ENCODE results near the gene CFAP45.

CFAP45 gene

DNA sequence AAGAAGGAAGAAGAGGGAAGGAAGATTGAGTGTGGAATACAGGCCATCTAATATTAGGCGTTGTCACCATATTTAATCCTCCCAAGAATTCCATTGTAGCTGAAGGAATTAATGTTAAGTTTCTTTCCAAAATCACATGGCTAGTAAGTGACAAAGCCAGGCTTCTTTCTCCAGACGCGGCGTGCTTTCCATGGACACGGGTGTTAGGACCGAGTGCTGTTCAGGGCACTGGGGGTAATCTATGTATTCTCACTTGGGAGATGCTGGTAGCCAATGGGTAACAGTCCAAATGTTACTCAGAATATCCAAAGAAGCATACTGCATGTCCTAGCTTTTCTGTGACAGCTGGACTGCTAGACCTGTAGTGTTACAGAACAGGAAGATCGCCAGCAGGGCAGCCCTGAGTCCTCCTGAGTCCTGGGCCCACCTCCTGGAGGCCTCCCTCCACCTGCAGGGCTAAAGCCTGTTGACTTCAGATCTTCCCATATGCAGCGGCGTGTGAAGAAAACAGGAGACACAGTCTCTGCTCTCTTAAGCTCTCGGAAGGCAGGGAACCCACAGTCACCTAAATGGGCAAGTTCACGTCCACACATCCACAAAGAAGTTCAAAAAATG, 40.1 kb upstream of the CFAP45 start:
- Mint-ChIP-seq H3K27ac (no peak overlapping the region), H3K36me3 (no peaks in the 10 kb centered on the region), H3K27me3 (peaks cover 12% of the 10 kb centered on the region), H3K4me1 (peaks cover 47% of the 10 kb centered on the region), H3K9me3 (no peaks in the 10 kb centered on the region), H3K4me3 (no peak overlapping the region)
- DNase-seq (ENCODE audit: low spot score in 2 of 2) (no peak), ATAC-seq (ENCODE audit: low read depth) (no peak)

DNA sequence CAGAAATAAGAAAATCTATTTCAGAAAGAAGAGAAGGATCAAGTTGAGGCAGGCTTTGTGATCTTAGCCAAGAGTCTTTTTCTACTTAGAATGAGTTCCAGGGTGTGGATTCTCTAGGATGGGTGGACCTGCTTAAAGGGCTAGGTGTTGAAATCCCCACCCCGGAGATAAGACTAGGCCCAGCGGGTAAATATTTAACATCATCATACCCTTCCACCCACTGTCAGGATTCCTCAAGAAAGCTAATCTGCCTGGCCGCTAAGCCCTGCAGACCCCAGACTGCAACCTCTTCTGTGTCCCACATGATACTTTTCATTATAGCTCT, 39.7 kb upstream of the CFAP45 start:
- H3K27me3 Mint-ChIP-seq, result peaks cover 7% of the 10 kb centered on the region
- no peaks in the 10 kb centered on the region for H3K9me3 Mint-ChIP-seq
- no peak for DNase-seq (ENCODE audit: low spot score in 2 of 2)
- no peak for ATAC-seq (ENCODE audit: low read depth)
- no peak overlapping the region for H3K27ac Mint-ChIP-seq
- H3K4me1 Mint-ChIP-seq, result peaks cover 45% of the 10 kb centered on the region
- H3K4me3 Mint-ChIP-seq, result no peak overlapping the region
- H3K36me3 Mint-ChIP-seq, result no peaks in the 10 kb centered on the region

DNA sequence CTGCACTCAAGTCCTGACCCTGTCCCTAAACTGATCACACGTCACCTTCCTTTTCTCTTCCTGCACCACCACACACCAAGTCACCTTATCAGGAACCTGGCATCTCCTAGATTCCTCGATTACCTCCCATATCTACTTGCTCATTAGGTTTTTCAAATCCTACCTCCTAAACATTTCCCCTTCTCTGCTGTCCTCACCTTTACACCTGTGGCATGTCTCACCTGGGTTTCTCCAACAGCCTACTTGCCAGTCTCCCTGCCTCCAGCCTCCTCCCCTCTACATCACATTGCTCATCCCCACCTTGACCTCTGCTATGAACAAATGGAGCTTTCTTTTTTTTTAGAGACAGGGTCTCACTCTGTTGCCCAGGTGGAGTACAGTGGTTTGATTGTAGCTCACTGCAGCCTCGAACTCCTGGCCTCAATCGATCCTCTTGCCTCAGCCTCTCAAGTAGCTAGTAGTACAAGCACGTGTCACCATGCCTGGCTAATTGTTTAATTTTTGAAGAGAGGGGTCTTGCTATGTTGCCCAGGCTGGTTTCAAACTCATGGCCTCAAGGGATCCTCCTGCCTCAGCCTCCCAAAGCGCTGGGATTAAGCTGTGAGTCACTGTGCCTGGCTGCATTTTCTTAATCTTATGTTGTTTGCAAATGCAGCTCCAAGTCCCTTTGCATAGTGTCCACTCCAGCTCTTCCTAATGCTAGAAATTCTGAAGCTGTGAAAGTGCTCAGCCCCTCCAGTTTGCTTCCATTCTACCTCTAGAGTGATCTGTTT, 39.1 kb upstream of the CFAP45 start:
- H3K4me1 Mint-ChIP-seq, result peaks cover 44% of the 10 kb centered on the region
- no peak overlapping the region for H3K4me3 Mint-ChIP-seq
- H3K9me3 Mint-ChIP-seq, result no peaks in the 10 kb centered on the region
- peak overlapping the region; percentile 26 for H3K27ac Mint-ChIP-seq
- ATAC-seq (ENCODE audit: low read depth) (no peak), DNase-seq (ENCODE audit: low spot score in 2 of 2) (no peak)
- H3K27me3 Mint-ChIP-seq, result peaks cover 6% of the 10 kb centered on the region
- H3K36me3 Mint-ChIP-seq, result no peaks in the 10 kb centered on the region

DNA sequence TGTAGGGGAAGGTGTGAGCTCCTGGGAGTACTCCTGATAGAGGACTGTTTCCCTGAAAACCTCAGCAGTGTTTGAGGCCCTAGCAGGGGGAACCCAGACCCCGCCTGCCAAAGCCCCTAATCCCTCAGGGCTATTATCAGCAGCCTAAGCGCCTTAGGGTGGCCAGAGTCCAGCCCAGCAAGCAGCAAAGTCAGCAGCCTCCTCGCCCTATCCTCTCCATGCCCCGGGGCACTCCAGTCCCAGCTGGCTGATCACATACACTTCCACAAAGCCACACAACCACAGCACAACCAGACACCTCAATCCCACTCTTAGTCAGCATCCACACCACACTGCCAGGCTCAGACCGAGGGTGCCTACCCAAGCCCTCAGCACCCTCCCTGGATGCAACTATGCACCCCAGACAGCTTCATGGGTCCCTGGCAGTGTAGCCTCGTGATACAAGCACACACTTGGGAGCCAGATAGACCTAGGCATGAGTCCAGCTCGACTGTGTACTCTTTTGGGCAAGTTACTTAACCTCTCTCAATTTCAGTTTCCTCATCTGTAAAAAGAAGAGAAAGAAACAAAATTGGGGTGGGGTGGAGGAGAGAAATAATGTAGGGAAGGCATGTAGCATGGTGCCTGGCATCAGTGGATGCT, 38.4 kb upstream of the CFAP45 start:
- peaks cover 44% of the 10 kb centered on the region for H3K4me1 Mint-ChIP-seq
- ATAC-seq (ENCODE audit: low read depth) (no peak), DNase-seq (ENCODE audit: low spot score in 2 of 2) (no peak)
- H3K27me3 Mint-ChIP-seq, result peaks cover 3% of the 10 kb centered on the region
- no peak overlapping the region for H3K27ac Mint-ChIP-seq
- no peaks in the 10 kb centered on the region for H3K9me3 Mint-ChIP-seq
- no peak overlapping the region for H3K4me3 Mint-ChIP-seq
- no peaks in the 10 kb centered on the region for H3K36me3 Mint-ChIP-seq

DNA sequence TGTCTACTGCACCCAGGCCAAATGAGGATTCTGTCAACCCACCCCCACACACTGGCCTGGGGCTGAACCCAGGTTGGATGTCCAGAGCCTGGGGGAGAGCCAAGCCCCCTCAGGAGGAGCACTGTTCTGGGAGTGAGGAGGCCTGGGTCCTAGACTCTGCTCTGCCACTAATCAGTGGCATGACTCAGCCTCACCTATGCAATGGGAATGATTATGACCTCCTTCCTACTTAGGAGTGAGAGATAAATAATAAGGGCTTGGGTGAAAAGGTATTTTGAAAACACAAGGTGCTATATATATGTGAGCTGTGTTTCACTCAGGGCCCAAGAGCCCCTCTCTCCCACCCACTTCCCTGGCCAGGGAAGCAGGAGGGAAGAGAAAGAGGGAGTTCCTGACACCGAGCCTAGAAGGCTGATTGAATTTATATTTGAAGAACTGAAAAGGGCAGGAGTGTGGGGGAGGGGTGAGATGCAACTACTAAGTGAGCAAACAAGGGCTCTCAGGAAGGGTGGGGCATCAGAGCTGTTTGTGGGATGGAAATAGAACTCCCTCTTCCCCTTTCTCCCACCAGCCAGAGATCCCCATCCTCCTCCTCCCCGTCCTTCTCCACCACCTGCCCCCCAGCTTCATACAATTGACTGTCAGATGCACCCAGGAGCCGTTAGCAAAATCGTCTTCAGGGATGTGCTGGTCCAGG, 37.2 kb upstream of the CFAP45 start:
- DNase-seq (ENCODE audit: low spot score in 2 of 2) (no peak), ATAC-seq (ENCODE audit: low read depth) (peak; percentile 28)
- Mint-ChIP-seq H3K4me1 (peaks cover 41% of the 10 kb centered on the region), H3K4me3 (peak overlapping the region; percentile 46), H3K27me3 (no peaks in the 10 kb centered on the region), H3K36me3 (no peaks in the 10 kb centered on the region), H3K9me3 (no peaks in the 10 kb centered on the region), H3K27ac (no peak overlapping the region)

DNA sequence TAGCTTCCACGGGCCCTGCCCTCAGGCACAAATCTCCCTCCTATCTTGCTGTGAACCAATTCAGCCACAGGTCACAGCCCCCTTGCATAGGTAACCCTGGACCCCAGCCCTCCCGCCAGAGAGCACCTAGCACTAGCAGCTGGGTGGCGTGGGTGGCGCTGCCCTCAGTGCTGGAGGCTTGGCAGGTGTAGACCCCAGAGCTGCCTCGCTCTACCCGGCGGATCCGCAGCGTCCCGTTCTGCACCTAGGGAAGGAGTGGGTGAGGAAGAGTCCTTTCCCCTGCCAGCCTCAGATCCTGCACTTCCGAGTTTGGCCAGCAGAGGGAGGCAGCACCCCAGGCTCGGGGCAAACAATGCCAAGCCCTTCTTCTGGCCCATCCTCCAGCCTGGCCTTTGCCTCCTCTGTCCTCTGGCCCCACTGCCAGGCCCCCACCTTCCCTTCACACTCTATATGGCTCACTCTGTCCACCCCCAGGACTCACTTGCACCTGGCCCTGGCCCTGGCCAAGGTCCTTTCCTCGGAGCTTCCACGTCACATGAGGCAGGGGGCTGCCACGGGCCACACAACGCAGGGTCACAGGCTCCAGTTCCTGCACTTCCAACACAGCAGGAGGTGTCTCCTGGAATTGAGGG, 36.4 kb upstream of the CFAP45 start:
- Mint-ChIP-seq H3K27ac (no peak overlapping the region), H3K4me3 (peak overlapping the region; percentile 33), H3K36me3 (no peaks in the 10 kb centered on the region), H3K4me1 (peaks cover 41% of the 10 kb centered on the region), H3K9me3 (no peaks in the 10 kb centered on the region), H3K27me3 (peaks cover 2% of the 10 kb centered on the region)
- peak; percentile 85 to 94 for DNase-seq (ENCODE audit: low spot score in 2 of 2)
- ATAC-seq (ENCODE audit: low read depth), result peak; percentile 80

DNA sequence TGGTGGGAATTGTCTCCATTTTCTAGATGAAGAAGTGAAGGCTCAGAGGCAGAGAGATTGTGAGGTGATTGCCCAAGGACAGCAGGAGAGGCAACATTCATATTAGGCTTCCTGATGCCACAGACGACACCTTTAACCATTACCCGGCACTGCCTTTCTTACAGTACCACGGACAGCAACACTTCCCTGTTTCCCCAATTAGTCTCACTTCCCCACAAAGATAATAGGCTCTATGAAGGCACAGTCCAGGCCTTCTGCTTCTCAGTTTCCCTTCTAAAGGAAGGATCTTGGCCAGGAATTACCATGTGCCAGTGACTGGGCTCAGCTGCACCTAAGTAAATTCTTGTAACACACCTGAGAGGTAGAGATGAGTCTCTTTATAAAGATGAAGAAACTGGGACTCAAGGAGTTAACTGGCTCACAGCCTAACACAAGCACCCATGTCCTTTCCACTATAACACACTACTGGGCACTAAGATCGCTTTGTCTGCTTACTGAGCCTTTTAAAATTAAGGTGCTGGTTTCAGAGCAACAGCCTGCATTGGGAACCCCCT, 35.8 kb upstream of the CFAP45 start:
- Mint-ChIP-seq H3K4me1 (peaks cover 41% of the 10 kb centered on the region), H3K9me3 (no peaks in the 10 kb centered on the region), H3K36me3 (no peaks in the 10 kb centered on the region), H3K27ac (no peak overlapping the region), H3K27me3 (peaks cover 3% of the 10 kb centered on the region), H3K4me3 (no peak overlapping the region)
- ATAC-seq (ENCODE audit: low read depth), result peak; percentile 43
- DNase-seq (ENCODE audit: low spot score in 2 of 2), result no peak

DNA sequence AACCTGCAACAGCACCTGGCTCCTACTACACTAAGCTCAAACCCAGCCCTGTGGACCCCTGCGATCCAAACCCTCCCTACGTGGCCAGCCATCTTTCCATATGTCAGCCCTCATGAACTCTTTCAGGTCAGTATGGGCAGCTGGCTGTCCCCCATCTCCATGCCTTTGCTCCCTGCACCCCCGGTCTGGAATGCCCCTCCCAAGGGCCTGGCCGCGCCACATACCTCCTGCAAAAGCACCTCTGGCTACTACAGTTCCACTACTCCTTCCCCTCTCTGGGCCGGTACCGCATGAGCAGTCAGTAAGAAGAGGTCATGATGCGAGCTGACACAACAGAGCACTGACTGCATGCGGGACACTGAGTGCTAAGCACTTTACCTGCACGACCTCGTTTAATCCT, 35.3 kb upstream of the CFAP45 start:
- H3K4me1 Mint-ChIP-seq, result peaks cover 39% of the 10 kb centered on the region
- DNase-seq (ENCODE audit: low spot score in 2 of 2) (no peak), ATAC-seq (ENCODE audit: low read depth) (no peak)
- no peaks in the 10 kb centered on the region for H3K9me3 Mint-ChIP-seq
- no peak overlapping the region for H3K4me3 Mint-ChIP-seq
- no peak overlapping the region for H3K27ac Mint-ChIP-seq
- no peaks in the 10 kb centered on the region for H3K36me3 Mint-ChIP-seq
- H3K27me3 Mint-ChIP-seq, result peaks cover 4% of the 10 kb centered on the region

DNA sequence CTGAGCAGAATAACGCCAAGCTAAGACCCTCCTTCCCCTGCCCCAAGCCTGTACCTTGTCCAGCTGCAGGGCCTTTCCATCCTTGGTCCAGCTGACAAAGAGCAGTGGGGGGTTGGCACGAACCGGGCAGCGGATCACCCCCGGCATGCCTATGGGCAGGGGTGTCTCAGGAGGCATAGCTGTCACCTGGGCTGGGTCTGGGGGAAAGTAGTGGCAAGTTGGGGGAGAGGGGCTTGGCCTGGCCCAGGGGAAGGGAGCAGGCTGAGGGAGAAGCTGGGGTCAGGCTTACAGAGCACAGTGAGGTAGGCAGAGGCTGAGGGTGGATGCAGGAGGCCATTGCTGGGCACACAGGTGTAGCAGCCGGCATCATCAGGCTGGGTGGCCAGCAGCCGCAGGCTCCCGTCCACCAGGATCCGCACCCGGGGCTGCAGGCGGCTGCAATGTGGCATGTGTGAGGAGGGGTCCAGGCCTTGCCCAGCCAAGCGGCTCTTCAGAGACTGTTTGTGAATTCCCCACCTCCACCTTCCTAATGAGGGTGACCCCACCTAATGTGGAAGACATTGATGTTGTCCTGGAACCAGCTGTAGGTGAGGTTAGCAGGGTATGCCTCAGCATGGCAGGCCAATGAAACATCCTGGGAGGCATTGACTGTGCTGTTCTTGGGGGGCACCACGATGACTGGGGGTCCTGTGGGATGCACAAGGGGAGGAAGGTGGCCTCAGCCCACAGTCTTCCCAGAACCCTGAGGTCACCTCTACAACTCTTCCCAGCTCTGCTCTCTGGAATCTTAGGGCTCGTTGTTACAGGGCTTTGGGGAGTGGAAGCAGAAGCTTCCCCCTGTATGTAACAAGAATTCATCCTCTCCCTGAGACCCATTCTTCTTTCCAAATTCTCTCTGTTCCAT, 34.4 kb upstream of the CFAP45 start:
- no peaks in the 10 kb centered on the region for H3K36me3 Mint-ChIP-seq
- H3K9me3 Mint-ChIP-seq, result no peaks in the 10 kb centered on the region
- ATAC-seq (ENCODE audit: low read depth) (no peak), DNase-seq (ENCODE audit: low spot score in 2 of 2) (no peak)
- no peak overlapping the region for H3K4me3 Mint-ChIP-seq
- H3K27me3 Mint-ChIP-seq, result peaks cover 4% of the 10 kb centered on the region
- peaks cover 39% of the 10 kb centered on the region for H3K4me1 Mint-ChIP-seq
- H3K27ac Mint-ChIP-seq, result no peak overlapping the region

DNA sequence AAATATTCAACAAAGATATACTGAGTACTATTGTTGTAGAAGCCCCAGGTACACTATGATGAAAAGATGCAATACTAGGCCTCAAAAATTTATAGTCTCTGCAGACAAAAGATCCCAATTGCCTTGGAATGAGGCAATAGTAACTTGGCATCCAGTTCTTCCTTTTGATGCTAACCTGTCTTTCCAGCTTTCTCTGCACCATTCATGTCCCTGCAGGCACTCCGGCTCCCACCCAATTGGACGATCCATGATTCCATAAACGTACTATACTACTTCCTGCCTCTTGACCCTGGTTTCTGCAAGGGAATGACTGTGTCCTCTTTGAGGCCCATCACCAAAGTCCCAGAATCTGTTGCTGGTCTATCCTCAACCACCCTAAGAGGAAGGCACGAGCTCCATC, 33.4 kb upstream of the CFAP45 start:
- Mint-ChIP-seq H3K4me1 (peaks cover 32% of the 10 kb centered on the region), H3K9me3 (no peaks in the 10 kb centered on the region), H3K27me3 (peaks cover 4% of the 10 kb centered on the region), H3K4me3 (no peak overlapping the region), H3K27ac (no peak overlapping the region), H3K36me3 (no peaks in the 10 kb centered on the region)
- no peak for DNase-seq (ENCODE audit: low spot score in 2 of 2)
- no peak for ATAC-seq (ENCODE audit: low read depth)

DNA sequence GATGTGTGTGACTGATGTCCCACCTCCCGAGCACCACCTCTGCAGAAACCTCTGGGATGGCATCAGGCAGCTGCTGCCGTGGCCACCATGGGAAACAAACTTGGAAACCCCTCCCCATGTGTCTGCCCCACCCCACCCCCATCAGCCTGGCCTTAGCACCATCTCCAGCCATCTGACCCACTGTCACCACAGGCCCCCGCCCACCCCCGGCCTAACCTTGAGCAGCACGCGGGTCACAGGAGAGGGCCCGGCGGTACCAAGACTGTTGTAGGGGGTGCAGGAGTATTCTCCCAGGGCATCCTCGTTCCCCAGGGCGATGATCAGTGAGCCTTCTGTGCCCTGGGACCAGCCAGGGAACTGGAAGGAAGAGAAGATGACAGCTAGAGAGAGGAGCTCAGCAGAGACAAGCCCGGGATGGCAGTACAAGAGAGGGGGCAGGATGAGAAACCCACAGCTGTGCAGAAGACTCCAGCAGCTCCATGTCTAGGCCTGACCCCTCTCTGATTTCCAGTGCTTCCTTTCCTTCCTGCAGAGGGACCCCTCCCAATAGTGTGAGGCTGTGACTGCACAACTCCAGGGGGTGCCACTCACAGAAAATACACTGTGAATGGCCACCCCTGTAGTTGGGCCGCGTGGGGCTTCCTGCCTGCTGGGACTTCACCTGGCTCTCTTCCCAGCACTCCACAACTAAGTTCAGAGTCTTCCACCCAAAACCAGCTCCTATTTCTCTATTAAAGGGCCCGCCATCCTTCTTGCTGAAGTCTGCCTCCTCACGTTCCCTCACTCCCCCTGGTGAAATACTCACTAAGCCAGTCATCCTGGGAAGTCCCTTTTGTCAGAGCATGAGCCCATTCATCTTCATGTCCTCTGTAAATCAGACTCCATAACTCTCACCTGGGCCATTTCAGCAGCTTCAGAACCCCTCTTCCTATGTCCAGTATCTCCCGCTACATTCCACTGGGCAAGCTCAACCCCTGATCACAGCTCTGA, 32.6 kb upstream of the CFAP45 start:
- no peak for ATAC-seq (ENCODE audit: low read depth)
- no peaks in the 10 kb centered on the region for H3K36me3 Mint-ChIP-seq
- H3K9me3 Mint-ChIP-seq, result no peaks in the 10 kb centered on the region
- peaks cover 4% of the 10 kb centered on the region for H3K27me3 Mint-ChIP-seq
- peaks cover 26% of the 10 kb centered on the region for H3K4me1 Mint-ChIP-seq
- no peak for DNase-seq (ENCODE audit: low spot score in 2 of 2)
- H3K4me3 Mint-ChIP-seq, result no peak overlapping the region
- no peak overlapping the region for H3K27ac Mint-ChIP-seq

DNA sequence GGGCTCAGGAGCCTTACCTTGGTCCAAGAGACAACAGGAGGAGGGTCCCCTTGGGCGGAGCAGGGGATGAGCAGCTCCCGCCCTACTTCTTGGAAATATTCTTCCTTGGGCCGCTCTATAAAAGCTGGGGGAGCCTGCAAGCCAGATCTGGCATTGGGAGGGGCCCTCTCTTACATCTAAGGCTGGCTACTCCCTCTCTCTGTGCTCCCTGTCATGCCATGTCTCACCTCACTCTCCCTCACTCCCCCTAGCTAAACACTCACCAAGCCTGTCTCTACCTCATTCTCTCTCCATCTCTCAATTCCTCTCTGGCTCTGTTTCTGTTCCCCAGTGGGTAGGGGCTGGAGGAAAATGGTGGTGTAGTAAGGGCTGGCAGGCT, 31.8 kb upstream of the CFAP45 start:
- peaks cover 22% of the 10 kb centered on the region for H3K4me1 Mint-ChIP-seq
- H3K27ac Mint-ChIP-seq, result no peak overlapping the region
- no peak overlapping the region for H3K4me3 Mint-ChIP-seq

More for the DNA sequence above, 31.8 kb upstream of the CFAP45 start:
- ATAC-seq (ENCODE audit: low read depth), result no peak
- H3K9me3 Mint-ChIP-seq, result no peaks in the 10 kb centered on the region
- DNase-seq (ENCODE audit: low spot score in 2 of 2), result no peak
- H3K36me3 Mint-ChIP-seq, result no peaks in the 10 kb centered on the region
- H3K27me3 Mint-ChIP-seq, result peaks cover 4% of the 10 kb centered on the region
